GM21526 (cell line): ENCODE data around the gene SPHKAP.
A peak's percentile ranks its signal among the peaks of the same experiment; 100 is the strongest.
"Not testable (repeated sequence)": the region's sequence is repeated elsewhere in the genome, so short reads cannot be mapped to it uniquely, and the experiment has no call there.

ENCODE experiments used
- ATAC-seq: cut with Tn5 transposase; IDR thresholded peaks from one replicate; pipeline ENCODE4 v1.9.1; 2021; ENCODE audit warnings: moderate library complexity; ENCODE audit not compliant: unreplicated experiment, low FRiP score

SPHKAP gene

DNA sequence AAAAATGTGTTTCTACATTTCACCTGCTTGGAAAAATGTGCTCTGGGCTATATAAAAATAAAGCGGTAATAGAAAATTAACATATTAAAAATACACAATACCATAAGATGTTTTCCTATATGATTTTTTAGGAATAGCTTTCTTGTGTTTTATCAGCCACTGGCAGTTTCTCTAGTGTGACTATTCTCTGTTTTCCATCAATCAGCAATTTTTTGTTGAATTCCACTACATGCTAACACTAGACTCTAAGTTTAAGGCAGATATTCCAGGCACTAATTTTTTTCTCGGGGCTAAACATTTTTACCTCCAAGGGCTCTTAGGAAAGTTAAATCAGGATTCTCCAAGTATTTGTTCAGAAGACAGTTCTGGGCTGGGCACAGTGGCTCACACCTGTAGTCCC, 140.5 kb downstream of the SPHKAP start:
- ATAC-seq, result no peak

- ATAC-seq, result peak; percentile 95
Measured at GRCh38 chr2:228039752-228040534, 141.5 kb downstream of the SPHKAP start.

DNA sequence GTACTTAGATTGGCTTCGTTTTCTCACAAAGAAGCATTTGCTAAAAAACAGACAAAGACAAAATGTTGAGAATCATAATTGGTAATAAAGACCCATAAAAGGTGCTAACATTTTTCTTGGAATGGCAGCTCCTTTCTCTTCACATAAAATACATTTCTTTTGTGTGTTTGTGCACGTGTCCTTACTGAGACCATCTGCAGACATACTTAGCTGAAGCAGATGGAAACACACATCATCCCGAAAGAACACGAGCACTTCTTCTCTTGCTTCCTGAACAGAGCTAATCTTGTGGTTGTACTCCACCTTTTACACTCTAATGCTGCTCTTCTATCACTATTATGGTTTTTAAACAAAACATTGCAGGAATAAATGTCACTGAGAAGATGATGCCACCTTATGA, 142.5 kb downstream of the SPHKAP start:
- no peak for ATAC-seq

DNA sequence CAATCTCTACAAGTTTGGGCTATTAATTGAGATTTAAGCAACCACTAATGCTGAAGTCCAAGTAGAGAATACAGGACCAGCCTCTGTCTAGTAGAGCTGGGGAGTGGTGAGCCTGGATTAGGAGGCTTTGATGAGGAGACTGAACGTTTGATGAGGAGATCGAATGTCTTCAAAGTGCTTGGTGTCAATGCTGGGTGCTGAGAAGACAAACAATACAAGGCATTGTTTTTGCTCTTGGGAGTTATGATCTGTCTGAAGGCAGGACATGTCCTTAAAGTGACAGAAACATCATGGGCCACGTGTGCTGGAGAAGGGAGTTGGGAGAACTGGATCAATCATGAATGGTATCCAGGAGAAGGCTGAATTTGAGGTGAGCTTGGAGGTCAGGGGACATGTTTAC, 143.6 kb downstream of the SPHKAP start:
- ATAC-seq, result no peak

DNA sequence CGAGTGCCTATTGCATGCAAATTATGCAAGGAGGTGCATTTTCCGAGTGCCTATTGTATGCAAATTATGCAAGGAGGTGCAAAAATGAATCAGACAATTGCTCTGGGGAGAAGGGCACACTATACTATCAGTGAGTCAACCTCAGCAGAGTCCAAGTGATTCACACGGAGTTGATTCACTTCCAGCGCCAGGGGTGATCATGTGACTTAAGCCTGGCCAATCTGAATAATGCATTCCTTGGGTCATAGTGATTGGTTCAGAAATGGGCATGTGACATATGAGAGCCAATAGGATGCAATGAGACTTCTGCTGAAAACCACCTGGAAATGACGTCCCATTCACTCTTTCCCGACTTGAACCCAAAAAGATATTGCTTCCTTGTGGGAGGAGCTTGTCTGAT, 157.9 kb downstream of the SPHKAP start:
- ATAC-seq, result no peak

DNA sequence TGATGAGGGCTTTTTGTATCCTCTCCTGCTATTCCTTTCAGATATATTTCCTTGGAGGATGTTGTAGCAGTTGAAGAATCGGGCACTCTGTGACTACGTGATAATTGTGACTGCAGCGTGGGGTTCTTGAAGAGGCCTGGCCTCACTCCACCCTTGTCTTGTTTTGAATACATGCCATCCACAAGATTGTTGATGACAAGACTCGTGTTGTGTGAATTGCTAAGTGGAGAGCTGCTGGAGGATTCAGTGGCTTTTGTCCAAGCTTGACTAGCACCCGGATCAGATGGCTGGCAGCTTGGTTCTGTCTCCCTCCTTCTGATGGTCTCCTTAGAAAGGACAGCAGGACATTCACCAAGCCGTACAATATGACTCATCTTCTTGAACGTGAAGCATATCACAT, 163.2 kb downstream of the SPHKAP start:
- ATAC-seq, result no peak

GRCh38 chr2:228017784-228018183, 163.7 kb downstream of the SPHKAP start:
- no peak for ATAC-seq

GRCh38 chr2:228016402-228016801, 165.1 kb downstream of the SPHKAP start:
- no peak for ATAC-seq

DNA sequence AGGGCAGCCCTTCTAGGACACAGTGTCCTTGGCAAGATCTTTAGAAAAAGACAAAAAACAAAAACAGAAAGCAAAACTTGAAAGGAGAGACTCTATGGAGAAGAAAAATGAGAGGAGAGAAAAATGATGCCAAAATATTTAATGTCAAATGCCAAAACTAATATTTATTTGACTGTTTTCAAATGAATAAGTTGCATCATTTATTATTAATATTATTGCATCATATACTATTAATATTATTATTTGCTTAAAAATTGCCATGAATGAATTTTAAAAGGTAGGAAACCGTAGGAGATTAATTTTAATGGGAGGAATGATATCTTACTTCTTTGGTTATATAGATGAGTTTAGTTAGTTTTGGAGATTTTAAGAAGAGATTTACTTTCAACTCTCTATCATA, 165.7 kb downstream of the SPHKAP start:
- ATAC-seq, result no peak

DNA sequence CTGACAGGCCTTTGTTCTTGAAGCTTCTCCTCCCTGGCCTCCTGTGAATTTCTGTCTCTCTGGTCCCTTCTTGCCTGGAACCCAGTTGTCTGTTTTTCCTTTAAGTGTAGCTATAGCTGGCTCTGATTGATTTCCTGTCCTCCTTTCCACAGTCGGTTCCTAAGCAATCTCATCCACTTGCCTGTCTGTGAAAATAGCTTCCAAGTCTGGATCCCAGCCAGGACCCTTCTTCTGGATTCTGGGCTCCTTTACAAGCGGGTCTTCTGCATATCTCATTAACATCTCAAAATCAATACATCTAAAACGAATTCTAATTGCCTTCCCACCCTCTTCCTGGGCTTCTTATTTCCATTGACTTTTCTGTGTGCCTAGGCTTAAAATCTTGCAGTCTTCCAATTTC, 185.1 kb downstream of the SPHKAP start:
- no peak for ATAC-seq

DNA sequence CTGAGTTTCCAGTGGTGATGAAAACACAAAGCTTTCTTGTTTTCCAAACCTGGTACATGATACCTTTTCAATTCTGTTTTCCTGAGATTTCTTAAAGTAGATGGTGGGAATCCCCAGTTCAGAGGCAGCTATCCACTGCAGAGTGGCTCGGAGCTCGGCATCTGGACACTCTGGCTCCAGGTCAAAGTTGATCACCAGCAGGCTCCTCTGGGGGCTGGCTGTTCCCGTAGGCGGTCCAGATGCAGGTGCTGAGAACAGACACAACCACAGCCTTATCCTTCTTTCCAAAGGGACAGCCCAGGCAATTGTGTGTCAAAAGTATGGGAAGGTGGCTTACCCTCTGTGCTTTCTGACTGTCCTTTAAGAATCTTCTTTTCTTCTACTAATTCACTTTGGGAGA, 190.6 kb downstream of the SPHKAP start:
- no peak for ATAC-seq

DNA sequence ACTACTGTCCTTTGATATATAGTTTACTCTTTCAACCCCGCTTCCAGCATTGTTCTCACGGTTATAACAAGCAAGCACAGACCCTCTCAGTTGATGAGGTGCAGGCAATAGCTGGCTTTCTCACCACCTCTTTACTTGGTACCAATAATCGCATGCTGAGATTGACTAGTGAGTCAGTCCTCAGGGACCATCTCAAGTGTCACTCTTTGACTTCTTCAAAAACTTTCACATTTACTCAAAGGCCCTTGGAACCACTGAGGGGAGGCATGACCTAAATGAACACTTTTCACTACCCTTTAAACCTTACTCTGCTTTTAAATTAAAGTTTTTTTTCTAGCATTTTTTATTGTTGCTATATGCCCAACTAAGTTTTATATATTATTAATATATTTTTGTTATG, 208.2 kb downstream of the SPHKAP start:
- no peak for ATAC-seq

- no peak for ATAC-seq
Measured at GRCh38 chr2:227971619-227972230, 209.8 kb downstream of the SPHKAP start.

- no peak for ATAC-seq
Measured at GRCh38 chr2:227960317-227960716, 221.2 kb downstream of the SPHKAP start.

DNA sequence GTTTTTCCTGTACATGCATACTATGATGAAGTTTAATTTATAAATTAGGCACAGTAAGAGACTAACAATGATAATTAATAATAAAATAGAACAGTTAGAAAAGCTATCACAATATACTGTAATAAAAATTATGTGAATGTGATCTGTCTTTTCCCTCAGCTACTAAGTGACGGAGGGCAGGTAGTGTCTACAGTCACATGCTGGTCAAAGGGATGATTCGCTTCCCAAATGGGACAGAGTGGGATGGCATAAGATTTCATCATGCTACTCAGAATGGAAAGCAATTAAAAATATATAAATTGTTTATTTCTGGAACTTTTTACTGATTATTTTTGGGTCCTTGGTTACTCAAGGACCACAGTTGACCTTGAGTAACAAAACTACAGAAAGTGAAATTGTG, 238.5 kb downstream of the SPHKAP start:
- no peak for ATAC-seq

- peak; percentile 61 for ATAC-seq
Measured at GRCh38 chr2:227942021-227942420, 239.5 kb downstream of the SPHKAP start.

DNA sequence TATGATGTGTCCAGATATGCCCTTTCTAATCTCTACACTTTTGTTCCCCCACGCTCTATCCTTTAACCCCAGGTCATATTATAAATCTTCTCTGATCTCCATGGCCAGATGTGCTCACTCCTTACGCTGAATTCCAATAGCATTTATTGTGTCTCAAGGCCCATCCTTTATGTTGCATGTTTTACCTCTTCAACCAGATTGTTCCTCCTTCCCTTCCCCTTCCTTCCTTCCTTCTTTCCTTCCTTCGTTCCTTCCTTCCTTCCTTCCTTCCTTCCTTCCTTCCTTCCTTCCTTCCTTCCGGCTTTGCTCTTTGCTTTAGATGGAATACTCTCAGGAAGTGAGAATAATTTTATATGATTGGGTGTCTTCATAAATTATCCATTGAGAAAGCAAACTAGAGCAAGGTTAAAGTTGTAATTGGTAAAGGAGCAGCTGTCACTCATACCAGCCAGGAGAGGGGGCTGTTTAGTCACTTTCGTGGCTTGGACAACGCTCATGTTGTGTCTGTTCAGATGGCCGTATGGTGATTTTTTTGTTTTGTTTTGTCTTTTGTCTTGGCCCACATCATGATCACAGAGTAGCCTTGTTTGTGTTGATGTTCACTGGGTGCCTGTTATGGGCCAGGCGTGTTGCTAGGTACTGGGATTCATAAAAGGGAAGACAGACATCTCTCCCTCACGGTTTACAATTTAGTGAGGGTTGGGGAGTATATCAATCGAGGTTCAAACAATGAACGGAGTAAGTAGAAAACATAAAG, 242.0 kb downstream of the SPHKAP start:
- peak; percentile 64 for ATAC-seq

DNA sequence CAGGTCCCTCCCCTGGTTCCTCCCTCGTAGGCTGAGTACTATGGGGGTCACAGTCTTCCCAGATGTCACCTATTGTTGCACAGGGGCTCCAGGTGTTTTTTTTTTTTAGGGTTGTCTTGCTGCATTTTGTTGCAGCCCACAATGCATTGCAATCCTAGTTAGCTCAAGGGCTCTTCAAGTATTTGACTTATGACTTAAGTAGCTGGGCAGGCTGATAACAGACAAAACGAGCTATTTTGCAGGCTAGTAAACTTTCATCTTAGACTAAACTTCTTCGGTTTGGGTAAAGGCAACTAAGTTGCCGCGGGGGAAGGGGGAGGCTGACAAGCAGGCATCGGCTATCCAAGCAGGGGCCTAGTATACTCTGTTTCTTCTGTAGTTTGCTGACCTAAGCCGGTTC, 245.2 kb downstream of the SPHKAP start:
- ATAC-seq, result not testable (repeated sequence)

DNA sequence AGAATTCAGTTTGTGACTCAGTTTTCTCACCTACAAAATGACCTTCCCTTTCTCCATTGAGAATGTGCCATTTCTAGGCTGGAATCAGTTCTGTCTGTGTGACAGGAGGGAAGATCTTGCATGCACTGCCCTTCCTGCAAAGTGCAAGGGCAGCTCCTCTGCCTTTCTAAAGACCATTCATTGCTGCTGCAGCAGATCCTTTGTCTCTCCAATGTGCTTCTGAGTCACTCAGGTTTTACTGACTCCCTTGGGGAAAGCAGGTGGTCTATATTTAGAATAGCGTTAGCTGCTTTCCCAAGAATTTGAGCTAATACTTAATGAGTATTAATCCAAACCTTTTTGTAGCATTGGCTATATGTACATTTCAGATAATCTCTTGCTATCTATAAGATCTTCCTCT, 247.6 kb downstream of the SPHKAP start:
- no peak for ATAC-seq

DNA sequence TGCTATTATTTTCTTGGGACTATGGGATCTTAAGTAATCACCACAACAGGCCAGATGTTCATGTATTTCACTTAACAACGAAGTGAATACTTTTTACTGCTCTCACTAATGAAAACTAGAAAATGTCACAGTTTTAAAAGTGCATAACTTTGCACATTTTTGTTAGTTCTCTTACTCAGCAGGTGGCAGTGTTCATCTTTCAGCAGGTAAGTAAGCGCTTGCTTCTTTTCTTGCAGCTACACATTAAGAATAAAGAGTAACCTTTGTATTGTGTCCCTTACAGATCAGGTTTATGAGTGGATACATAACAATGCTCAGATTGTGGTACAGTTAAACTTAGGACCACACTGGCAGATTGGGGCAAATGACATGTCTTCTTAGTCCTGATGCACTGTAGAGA, 249.1 kb downstream of the SPHKAP start:
- no peak for ATAC-seq

GRCh38 chr2:227932001-227932400, 249.5 kb downstream of the SPHKAP start:
- no peak for ATAC-seq
